ENCODE measurements around the gene SLC2A1. TPM values are rescaled to one million over a fixed set of nuclear protein-coding genes. Genes with fewer than 3 reads are reported as not detected.

Gene SLC2A1
- total and polyA plus RNA-seq, 10 donors: 18.3 to 142 (median 32.4) TPM

DNA sequence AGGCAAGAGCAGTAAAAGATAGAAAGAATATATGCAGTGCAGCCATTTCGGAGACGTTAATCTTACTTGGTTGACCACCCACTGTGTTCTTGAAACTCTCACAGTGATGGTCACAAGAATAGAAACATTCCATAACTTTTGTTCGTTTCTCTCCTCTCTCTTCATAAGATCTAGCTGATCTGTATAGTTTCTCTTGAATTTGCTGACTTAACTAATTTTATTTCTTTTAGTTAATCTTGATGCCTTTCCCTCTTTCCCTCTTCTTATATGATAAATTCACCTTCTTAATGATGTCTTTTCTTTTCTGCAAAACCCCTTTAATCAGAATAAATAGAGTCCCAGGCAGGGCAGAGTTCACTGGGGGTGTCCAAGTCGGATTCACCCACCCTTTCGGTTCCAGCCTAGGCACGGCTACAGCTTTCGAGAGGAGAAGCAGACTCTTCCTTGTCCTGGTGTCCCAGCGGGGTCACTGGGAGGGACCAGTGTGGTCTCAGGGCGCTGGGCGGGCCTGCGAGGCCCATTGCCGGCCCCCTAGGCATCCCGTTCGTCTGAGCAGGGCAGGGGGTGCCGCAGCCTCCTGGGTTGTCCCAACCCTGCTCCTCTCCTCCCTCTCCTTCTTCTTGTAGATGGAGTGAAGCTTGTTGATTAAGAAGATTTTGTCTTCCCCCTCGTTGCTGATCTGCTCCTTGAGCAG, 72.5 kb downstream of the SLC2A1 start:
- Histone ChIP-seq H3K27me3 (replicated peaks in 1 of 7) (peaks cover 0 to 5% (median 0%) of the 10 kb centered on the region in 7 donors), H3K36me3 (no peaks in the 10 kb centered on the region), H3K9me3 (no peaks in the 10 kb centered on the region), H3K4me3 (no peak overlapping the region), H3K4me1 (no peaks in the 10 kb centered on the region), H3K27ac (no peak overlapping the region)
- no peak for DNase-seq
- intact Hi-C loops (cut with DNase I; ENCODE audit: low total_unique reads): no loop called here
- TF ChIP-seq CTCF (IDR thresholded peaks at IDR 0.05 in 8 of 11, conservative IDR thresholded peaks at IDR 0.05 in 3 of 11) (no peak), POLR2AphosphoS5 (IDR thresholded peaks at IDR 0.05) (no peak), POLR2A (IDR thresholded peaks at IDR 0.05) (no peak)
- 84 to 88% (median 86%) methylated on average over 16 of the region's 16 CpGs for WGBS, 5 donors

GRCh38 chr1:42880384-42880783, 78.3 kb downstream of the SLC2A1 start:
- no peak for TF ChIP-seq POLR2AphosphoS5 (IDR thresholded peaks at IDR 0.05)
- TF ChIP-seq POLR2A (IDR thresholded peaks at IDR 0.05): no peak
- no peak for TF ChIP-seq CTCF (IDR thresholded peaks at IDR 0.05 in 8 of 11, conservative IDR thresholded peaks at IDR 0.05 in 3 of 11)
- no peaks in the 10 kb centered on the region for H3K36me3 ChIP-seq
- peaks cover 0 to 13% (median 0%) of the 10 kb centered on the region in 7 donors for H3K27me3 ChIP-seq (replicated peaks in 1 of 7)
- intact Hi-C loops (cut with DNase I; ENCODE audit: low total_unique reads): no loop called here
- H3K4me3 ChIP-seq: no peak overlapping the region
- H3K9me3 ChIP-seq: peaks cover 0 to 15% (median 10%) of the 10 kb centered on the region in 8 donors
- H3K27ac ChIP-seq: no peak overlapping the region
- no peak for DNase-seq
- 59 to 82% (median 69%) methylated on average over 4 of the region's 4 CpGs for WGBS, 5 donors
- no peaks in the 10 kb centered on the region for H3K4me1 ChIP-seq

- Histone ChIP-seq H3K27ac (no peak overlapping the region), H3K4me1 (no peaks in the 10 kb centered on the region), H3K9me3 (peaks cover 0 to 25% (median 18%) of the 10 kb centered on the region in 8 donors), H3K27me3 (replicated peaks in 1 of 7) (peaks cover 0 to 13% (median 0%) of the 10 kb centered on the region in 7 donors), H3K4me3 (no peak overlapping the region), H3K36me3 (no peaks in the 10 kb centered on the region)
- TF ChIP-seq POLR2A (IDR thresholded peaks at IDR 0.05) (no peak), CTCF (IDR thresholded peaks at IDR 0.05 in 8 of 11, conservative IDR thresholded peaks at IDR 0.05 in 3 of 11) (no peak), POLR2AphosphoS5 (IDR thresholded peaks at IDR 0.05) (no peak)
- no peak for DNase-seq
- 53 to 78% (median 72%) methylated on average over 2 of the region's 2 CpGs for WGBS, 5 donors
- intact Hi-C loops (cut with DNase I; ENCODE audit: low total_unique reads): no loop called here
Measured at GRCh38 chr1:42877380-42877779, 81.3 kb downstream of the SLC2A1 start.

- Histone ChIP-seq H3K9me3 (peaks cover 0 to 24% (median 18%) of the 10 kb centered on the region in 8 donors), H3K36me3 (no peaks in the 10 kb centered on the region), H3K4me1 (no peaks in the 10 kb centered on the region), H3K27ac (no peak overlapping the region), H3K4me3 (no peak overlapping the region), H3K27me3 (replicated peaks in 1 of 7) (peaks cover 0 to 12% (median 0%) of the 10 kb centered on the region in 7 donors)
- no peak for DNase-seq
- no peak for TF ChIP-seq CTCF (IDR thresholded peaks at IDR 0.05 in 8 of 11, conservative IDR thresholded peaks at IDR 0.05 in 3 of 11)
- no peak for TF ChIP-seq POLR2A (IDR thresholded peaks at IDR 0.05)
- no peak for TF ChIP-seq POLR2AphosphoS5 (IDR thresholded peaks at IDR 0.05)
- intact Hi-C loops (cut with DNase I; ENCODE audit: low total_unique reads): no loop called here
Measured at GRCh38 chr1:42876009-42876408, 82.7 kb downstream of the SLC2A1 start.

Small RNAs within 50 kb of the gene (small RNA-seq; reads per million reads assigned to genes)
- gene RNU6-880P: 0 reads per million in 4 donors

Other genes starting within 250 kb of the SLC2A1 start
- gene CLDN19, start 218.6 kb downstream of the SLC2A1 start, total RNA-seq: under 1 TPM in 1 of 7 donors, not detected in 6; 0.28 TPM
- gene CLDN19, start 218.6 kb downstream of the SLC2A1 start, polyA plus RNA-seq: under 1 TPM in 1 of 3 donors, not detected in 2; 0.26 TPM
- 10 to 100 TPM; 38.4 to 55.8 (median 41.5) TPM for gene P3H1, start 191.8 kb downstream of the SLC2A1 start, total RNA-seq
- gene P3H1, start 191.8 kb downstream of the SLC2A1 start, polyA plus RNA-seq: 10 to 100 TPM; 35.1 to 51.6 (median 47.3) TPM
- 1 to 10 TPM; 3.1 to 9.8 (median 5.1) TPM for gene C1orf50, start 191.6 kb downstream of the SLC2A1 start, total RNA-seq
- 1 to 10 TPM; 1.5 to 3.4 (median 3.4) TPM for gene C1orf50, start 191.6 kb downstream of the SLC2A1 start, polyA plus RNA-seq
- 1 to 10 TPM in 1 of 7 donors, under 1 TPM in 5, not detected in 1; 0.23 to 1.6 (median 0.27) TPM for gene TMEM269, start 173.9 kb downstream of the SLC2A1 start, total RNA-seq
- under 1 TPM; 0.03 to 0.09 (median 0.06) TPM for gene TMEM269, start 173.9 kb downstream of the SLC2A1 start, polyA plus RNA-seq
- gene ERMAP, start 141.7 kb downstream of the SLC2A1 start, total RNA-seq: 10 to 100 TPM; 11.0 to 19.3 (median 15.4) TPM
- 1 to 10 TPM; 3.0 to 4.8 (median 4.4) TPM for gene ERMAP, start 141.7 kb downstream of the SLC2A1 start, polyA plus RNA-seq
- 10 to 100 TPM; 15.1 to 32.3 (median 20.1) TPM for gene SVBP, start 141.5 kb downstream of the SLC2A1 start, total RNA-seq
- gene SVBP, start 141.5 kb downstream of the SLC2A1 start, polyA plus RNA-seq: 10 to 100 TPM; 34.2 to 41.7 (median 39.9) TPM
- 10 to 100 TPM in 5 of 7 donors, 1 to 10 TPM in 2; 9.6 to 18.3 (median 10.5) TPM for gene ZNF691, start 112.3 kb downstream of the SLC2A1 start, total RNA-seq
- 10 to 100 TPM; 10.9 to 15.8 (median 13.8) TPM for gene ZNF691, start 112.3 kb downstream of the SLC2A1 start, polyA plus RNA-seq
- gene EBNA1BP2, start 213.4 kb upstream of the SLC2A1 start, total RNA-seq: 10 to 100 TPM; 22.7 to 37.1 (median 27.5) TPM
- gene EBNA1BP2, start 213.4 kb upstream of the SLC2A1 start, polyA plus RNA-seq: 10 to 100 TPM; 31.4 to 49.7 (median 48.6) TPM
- gene CFAP57, start 213.5 kb upstream of the SLC2A1 start, total RNA-seq: not detected
- under 1 TPM; 0.03 to 0.07 (median 0.05) TPM for gene CFAP57, start 213.5 kb upstream of the SLC2A1 start, polyA plus RNA-seq